Measurements from ENCODE around the gene FAM193A.
"Not testable (repeated sequence)": the region's sequence is repeated elsewhere in the genome, so short reads cannot be mapped to it uniquely, and the experiment has no call there.

The FAM193A gene

DNA sequence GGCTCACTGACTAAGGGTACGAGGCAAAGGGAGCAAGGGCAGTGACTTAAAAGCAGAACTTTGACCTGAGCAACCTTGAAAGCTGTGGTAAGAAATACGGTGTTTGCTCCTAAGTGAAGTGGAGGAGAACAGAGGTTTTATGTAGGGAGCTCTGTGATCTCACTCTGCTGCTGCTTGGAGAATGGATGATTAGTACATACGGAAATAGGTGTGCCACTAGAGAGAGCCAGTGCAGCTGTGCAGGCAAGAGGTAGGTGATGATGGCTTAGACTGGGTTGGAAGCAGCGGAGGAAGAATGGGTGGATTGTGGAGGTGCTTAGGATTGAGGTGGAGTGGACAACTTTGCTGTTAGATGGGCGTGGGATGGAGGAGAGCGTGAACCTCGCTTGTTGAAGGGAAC is 85.0 kb downstream of the FAM193A start:
- no peak for DNase-seq

DNA sequence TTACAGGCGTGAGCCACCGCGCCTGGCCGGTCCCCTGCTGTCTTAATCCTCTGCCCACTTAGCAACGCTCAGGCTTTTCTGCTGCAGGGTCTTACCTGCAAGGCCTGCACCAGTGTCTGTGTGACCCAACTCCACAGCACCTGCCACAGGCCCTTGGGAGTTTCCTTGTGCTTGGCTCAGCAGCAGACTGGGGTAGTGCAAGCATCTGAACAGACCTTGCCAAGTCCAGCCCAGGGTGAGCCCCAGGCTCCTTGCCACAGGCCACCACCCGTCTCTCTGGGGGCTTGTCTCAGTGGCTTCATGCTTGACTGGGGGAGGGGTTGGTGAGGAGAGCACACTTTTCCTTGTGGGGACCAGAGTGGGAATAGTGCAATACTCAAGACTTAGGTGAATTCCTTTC is 87.0 kb downstream of the FAM193A start:
- DNase-seq, result no peak

DNA sequence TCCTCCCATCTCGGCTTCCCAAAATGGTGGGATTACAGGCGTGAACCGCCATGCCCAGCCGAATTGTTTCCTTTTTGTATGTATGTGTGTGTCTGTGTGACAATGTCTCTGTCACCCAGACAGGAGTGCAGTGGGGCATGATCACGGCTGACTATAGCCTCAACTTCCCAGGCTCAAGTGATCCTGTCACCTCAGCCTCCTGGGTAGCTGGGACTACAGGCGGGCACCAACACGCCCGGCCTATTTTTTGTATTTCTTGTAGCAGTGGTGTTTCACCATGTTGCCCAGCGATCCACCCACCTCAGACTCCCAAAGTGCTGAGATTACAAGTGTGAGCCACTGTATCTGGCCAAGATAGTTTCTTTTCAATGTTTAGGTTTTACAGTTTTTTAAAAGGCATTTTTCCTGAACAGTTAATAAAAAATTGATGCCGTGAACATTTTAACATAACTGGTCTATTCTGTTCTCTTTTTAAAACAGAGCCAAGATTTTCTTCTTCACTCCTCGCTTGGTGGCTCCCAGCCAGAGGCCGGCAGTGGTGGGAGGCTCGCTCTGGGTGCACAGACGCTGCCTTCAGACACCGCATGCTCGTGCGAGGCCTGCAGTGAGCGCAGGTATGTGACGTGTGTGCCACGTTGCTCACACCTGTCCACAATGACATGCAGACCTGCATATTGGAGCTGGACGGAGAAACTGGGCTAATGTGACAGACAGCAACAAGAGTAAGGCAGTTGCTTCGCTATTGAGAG is 88.5 kb downstream of the FAM193A start:
- no peak for DNase-seq

GRCh38 chr4:2626231-2626630 is 89.8 kb downstream of the FAM193A start:
- no peak for DNase-seq

DNA sequence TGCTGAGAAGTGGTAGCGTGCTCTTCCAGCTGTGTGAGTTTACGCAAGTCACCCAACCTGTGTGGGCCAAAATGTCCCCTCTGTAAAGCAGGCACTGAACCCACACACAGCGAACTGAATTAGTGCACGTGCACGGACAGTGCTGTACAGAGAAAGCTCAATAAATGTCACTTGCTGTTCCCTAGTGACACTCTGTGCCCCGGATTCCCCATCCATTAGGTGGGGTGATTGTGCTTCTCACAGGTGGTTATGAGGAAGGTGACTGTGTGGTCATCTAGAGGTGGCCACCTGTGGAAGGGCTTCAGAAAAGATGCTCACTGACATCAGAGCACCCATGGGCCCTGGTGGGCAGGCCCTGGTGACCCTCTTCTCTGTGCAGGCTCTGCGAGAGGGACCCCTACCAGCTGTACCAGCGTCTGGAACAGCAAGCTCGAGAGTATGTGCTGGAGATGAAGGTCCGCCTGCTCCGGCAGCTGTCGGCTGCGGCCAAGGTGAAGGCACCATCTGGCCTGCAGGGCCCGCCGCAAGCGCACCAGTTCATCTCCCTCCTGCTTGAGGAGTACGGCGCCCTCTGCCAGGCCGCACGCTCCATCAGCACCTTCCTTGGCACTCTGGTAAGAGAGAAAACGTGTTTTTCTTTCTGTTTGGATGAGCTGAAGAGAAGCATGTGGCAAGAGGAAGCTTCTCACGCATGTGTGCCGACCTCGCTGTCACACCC is 94.3 kb downstream of the FAM193A start:
- DNase-seq, result no peak

DNA sequence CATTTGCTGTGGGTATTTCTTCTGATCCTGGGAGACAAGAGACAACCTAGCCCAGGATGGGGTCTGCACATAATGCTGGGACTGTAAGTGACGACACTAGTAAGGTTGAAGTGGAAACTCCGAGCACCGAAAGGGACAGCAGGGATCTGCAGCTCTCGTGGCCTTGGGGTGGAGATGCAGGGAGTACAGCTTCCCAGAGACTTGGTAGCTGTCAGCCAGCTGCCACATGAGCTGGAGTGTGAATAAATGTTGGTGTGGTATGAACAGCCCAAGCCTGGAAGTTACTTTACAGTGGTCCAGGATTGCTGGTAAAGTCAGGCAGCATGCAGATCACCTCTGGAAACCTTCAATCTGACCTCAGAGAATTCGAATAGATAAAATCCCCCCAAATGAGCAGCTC is 97.6 kb downstream of the FAM193A start:
- no peak for DNase-seq

GRCh38 chr4:2636331-2636730 is 99.9 kb downstream of the FAM193A start:
- no peak for DNase-seq

DNA sequence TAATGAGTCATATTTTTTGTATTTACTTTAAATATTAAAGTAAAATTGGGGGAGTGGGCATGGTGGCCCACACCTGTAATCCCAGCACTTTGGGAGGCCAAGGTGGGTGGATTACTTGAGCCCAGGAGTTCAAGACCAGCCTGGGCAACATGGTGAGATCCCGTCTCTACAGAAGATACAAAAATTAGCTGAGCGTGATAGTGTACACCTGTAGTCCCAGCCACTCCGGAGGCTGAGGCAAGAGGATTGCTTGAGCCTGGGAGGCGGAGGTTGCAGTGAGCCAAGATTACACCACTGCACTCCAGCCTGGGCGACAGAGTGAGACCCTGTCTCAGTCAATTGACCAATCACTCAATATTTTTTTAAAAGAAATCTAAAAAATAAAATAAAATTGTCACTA is 100.5 kb downstream of the FAM193A start:
- DNase-seq, result not testable (repeated sequence)

DNA sequence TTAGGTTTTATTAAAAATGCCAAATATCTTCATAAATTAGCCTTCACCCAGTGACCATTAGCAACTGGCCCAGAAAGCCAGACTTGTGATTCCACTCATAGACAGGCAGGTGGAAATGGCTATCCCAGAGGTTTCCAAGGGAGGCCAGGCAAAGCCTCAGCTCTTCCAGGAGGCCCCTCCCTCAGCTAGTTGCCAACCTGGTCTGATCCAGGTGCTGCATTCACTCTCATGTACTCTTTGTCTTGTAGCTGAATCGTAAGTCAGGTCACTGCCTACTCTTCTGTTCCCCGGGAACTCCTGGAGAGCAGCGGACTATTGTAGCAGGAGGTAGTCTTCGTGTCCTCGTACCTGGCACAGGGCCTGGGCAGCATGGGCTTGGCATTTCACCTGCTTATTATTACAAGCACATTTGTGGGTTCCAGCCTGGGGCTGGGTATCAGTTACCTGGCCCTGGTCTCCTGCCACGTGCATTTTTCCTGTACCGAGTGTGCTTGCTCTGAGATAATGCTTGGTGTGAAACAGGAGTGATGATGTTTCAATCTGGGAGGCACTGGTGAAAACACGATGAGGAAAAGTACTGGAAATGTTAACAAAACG is 101.6 kb downstream of the FAM193A start:
- DNase-seq, result no peak

DNA sequence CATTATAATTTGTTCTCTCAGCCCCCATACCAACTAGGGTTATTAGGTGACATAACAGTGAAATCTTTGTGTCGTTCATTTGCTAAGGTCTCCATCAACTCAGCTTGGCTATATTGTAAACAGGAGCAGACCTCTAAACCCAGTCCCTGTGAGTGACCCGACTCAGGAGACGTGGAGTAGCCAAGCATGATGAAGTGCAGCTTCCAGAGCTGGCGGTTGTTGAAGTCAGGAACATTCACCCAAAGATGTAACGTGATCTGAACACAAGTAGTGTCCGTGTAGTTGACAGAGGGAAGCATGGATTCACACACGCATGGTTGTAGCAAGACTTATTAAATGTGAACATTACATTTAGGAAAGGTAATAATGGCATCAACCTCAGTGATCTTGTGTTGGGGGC is 102.3 kb downstream of the FAM193A start:
- no peak for DNase-seq

GRCh38 chr4:2642968-2643367 is 106.5 kb downstream of the FAM193A start:
- no peak for DNase-seq

DNA sequence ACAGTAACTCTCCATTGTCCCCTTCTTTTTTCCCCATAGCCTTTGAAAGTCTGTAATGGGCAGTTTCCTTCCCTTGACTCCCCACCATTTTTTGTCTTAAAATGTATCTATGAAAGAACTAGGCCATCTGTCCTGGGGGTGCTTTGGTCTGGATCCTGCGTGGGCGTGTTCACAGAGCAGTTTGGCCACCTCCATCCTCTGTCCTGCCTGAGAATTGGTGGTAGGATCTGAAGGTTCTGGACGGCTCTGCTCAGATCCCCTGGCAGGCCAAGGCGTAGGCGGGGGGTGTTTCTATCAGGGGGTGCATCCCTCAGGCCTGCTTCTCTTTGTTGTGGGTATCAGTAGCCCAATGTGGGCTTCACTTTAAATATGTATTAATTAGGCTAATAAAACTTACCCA is 107.1 kb downstream of the FAM193A start:
- no peak for DNase-seq

DNA sequence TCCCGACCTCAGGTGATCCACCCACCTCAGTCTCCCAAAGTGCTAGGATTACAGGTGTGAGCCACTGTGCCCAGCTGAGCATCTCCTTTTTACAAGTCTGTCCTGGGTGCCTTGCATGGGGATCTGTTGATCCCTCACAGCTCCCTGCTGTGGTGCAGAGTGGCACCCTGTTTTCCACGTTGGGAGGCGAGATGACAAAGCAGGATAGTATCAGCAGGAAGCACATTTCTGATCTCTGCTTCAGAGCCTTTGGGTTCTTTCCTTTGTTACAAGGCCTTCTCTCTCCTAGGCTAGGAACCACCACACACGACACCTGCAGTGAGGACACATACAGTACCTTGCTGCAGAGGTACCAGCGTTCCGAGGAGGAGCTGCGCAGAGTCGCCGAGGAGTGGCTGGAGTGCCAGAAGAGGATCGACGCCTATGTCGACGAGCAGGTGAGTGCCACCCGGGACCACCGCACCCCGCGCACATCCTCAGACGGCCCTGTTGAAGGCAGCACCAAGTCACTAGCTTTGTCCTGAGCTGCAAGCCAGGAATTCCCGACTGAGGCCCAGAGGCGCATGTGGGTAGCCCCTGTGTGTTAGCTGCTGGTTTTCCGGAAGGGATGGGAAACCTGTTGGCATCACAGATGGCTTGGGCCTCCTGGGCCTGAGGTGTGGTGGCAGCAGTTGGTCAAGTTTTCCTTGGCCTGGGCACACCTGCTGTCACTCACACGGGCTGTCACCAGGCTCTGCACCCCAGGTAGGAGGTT is 110.1 kb downstream of the FAM193A start:
- no peak for DNase-seq

GRCh38 chr4:2647403-2648158 is 111.1 kb downstream of the FAM193A start:
- DNase-seq, result no peak

- DNase-seq, result no peak
Observed at GRCh38 chr4:2648159-2648814, 111.8 kb downstream of the FAM193A start.

GRCh38 chr4:2649604-2650114 is 113.2 kb downstream of the FAM193A start:
- no peak for DNase-seq

GRCh38 chr4:2650276-2650675 is 113.8 kb downstream of the FAM193A start:
- DNase-seq, result no peak

- DNase-seq, result no peak
Observed at GRCh38 chr4:2651546-2651945, 115.1 kb downstream of the FAM193A start.

DNA sequence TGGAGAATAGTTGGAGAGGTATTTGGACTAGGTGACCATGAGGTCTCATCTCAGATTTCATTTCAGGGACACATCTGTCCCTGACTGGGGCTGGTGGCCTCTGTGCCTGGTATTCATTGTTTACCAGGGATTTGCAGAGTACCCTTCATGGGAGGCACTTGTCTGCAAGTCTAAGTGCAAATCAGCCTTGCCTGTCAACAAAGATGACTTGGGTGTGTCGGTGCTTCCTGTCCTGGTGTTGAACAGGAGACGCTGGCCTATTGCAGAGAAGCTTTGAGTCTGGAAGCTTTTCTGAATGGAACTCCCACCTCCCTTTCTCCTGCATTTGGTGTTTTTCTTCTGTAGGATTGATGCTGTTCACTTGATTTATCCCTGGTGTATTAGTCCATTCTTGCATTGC is 115.6 kb downstream of the FAM193A start:
- DNase-seq, result no peak

- DNase-seq, result no peak
Observed at GRCh38 chr4:2652415-2653160, 116.1 kb downstream of the FAM193A start.

DNA sequence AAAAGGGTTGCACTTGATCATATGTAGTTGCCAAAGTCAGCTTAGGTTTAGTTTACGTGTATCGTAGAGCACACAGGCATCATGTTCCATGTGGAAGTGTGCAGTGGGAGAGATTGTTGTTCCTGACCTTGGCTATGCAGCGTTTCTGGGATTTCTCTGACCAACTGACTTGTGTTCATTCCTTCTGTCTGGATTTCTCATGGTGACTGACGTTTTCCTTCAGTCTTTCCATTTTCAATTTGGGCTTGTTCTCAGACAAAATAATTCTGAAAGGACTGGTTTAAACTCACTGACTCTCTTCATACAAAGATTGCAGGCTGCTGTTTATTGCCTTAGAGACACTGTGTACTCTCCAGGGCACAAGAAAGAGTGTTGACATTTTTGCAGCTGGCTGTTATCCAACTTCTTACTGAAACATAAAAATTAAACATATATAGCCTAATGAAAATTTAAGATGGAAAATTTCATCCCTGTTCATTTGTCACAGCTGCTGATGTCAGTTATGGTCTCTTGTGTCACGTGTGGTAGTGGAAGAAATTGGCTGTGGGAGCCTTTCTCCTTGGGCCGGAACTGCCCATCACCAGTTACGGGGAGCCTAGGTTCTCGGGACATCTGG is 124.3 kb downstream of the FAM193A start:
- no peak for DNase-seq

Data from activated CD4-positive, CD25-positive, alpha-beta regulatory T cell (primary cell).